HCT116 (cell line): Measurements from ENCODE around the gene ESR1. TPM values are rescaled to one million over a fixed set of nuclear protein-coding genes. Genes with fewer than 3 reads are reported as not detected.

Experiments used
- ATAC-seq: fragments of 200-7000 bp; cut with Tn5 transposase; 2 replicates; pipeline ENCODE4 v1.9.1; 2020; ENCODE audit warnings: mild to moderate bottlenecking, moderate library complexity
- BruUV-seq: library from RNA; stranded (reverse); fragments of 400-500 nt; replicated peaks from 2 replicates; lab custom pipeline; 2021; lab: Mats Ljungman, UMichigan
- CTCF ChIA-PET: fragments of 300-600 bp; sonication (Branson Sonifier 250); formaldehyde crosslinking; loops from one replicate; lab custom pipeline; 2021; ENCODE audit warnings: antibody characterized with exemption; lab: Charles Lee
- POLR2A ChIA-PET: fragments of 300-600, 350-600 bp; sonication (Branson Sonifier 250); formaldehyde crosslinking; loops from one replicate; lab custom pipeline; 2021; ENCODE audit warnings: antibody characterized with exemption; lab: Charles Lee
- RAD21 ChIA-PET, 2 experiments: fragments of 300-600 bp; sonication (Branson Sonifier 250); formaldehyde crosslinking; loops; one replicate each; lab custom pipeline; 2023; ENCODE audit warnings: low total read pairs in 2 of 2; ENCODE audit not compliant: uncharacterized antibody in 2 of 2, unreplicated experiment in 2 of 2, low non-redundant PET in 1 of 2; lab: Charles Lee
- DNase-seq: peaks from one replicate; pipeline ENCODE4 v3.0.0-alpha.2; 2010; ENCODE audit warnings: low read depth, low spot score
- H2AFZ ChIP-seq: fragments of 200-600 bp; shearing (Covaris generic), sonication (generic); 2 replicates; pipeline ENCODE4 v1.6.1; 2017; ENCODE audit warnings: low read depth, mixed run types, mixed read lengths, antibody characterized with exemption, low read length; ENCODE audit not compliant: poor library complexity, severe bottlenecking
- H3K27ac ChIP-seq: 2 replicates; pipeline ENCODE4 v1.5.1; 2012; ENCODE audit warnings: low read depth, low read length
- H3K27me3 ChIP-seq: fragments of 200-600 bp; sonication (generic); 2 replicates; pipeline ENCODE4 v1.6.1; 2016; ENCODE audit warnings: mixed run types, low read length, mixed read lengths; ENCODE audit not compliant: insufficient read depth
- H3K36me3 ChIP-seq, 2 experiments: fragments of 200-500 bp in 1 of 2; fragments of 200-600 bp in 1 of 2; sonication (Bioruptor generic) in 1 of 2; sonication (generic) in 1 of 2; 2 replicates each; pipeline versions ENCODE4 v1.5.1 to v1.6.1; 2014 to 2016; ENCODE audit warnings: low read length in 2 of 2, inconsistent platforms in 1 of 2, mixed read lengths in 1 of 2, mixed run types in 1 of 2; ENCODE audit not compliant: insufficient read depth in 2 of 2, control insufficient read depth in 1 of 2
- H3K4me1 ChIP-seq, 2 experiments: fragments of 200-600 bp in 1 of 2; sonication (generic) in 1 of 2; 2 replicates each; pipeline versions ENCODE4 v1.5.1 to v1.6.1; 2012 to 2017; ENCODE audit warnings: low read length in 2 of 2, inconsistent platforms in 1 of 2, mild to moderate bottlenecking in 1 of 2, mixed read lengths in 1 of 2, mixed run types in 1 of 2, moderate library complexity in 1 of 2; ENCODE audit not compliant: insufficient read depth in 2 of 2, control insufficient read depth in 1 of 2
- H3K4me2 ChIP-seq: fragments of 200-600 bp; sonication (generic); 2 replicates; pipeline ENCODE4 v1.6.1; 2017; ENCODE audit warnings: mixed run types, low read length, mixed read lengths
- H3K4me3 ChIP-seq, 2 experiments: fragments of 200-600 bp in 1 of 2; sonication (generic) in 1 of 2; replicated peaks in 1 of 2; 2 replicates each; pipeline ENCODE4 v1.5.1; 2011 to 2016; ENCODE audit warnings: low read length in 2 of 2, control low read depth in 1 of 2, low read depth in 1 of 2, mild to moderate bottlenecking in 1 of 2, mixed read lengths in 1 of 2, mixed run types in 1 of 2
- H3K79me2 ChIP-seq: fragments of 200-600 bp; sonication (generic); 2 replicates; pipeline ENCODE4 v1.6.1; 2017; ENCODE audit warnings: mild to moderate bottlenecking, mixed run types, low read length, moderate library complexity, mixed read lengths; ENCODE audit not compliant: insufficient read depth
- H3K9ac ChIP-seq: fragments of 200-600 bp; sonication (generic); 2 replicates; pipeline ENCODE4 v1.6.1; 2016; ENCODE audit warnings: low read length, mixed read lengths
- H3K9me2 ChIP-seq: fragments of 200-600 bp; sonication (generic), shearing (Covaris generic); 2 replicates; pipeline ENCODE4 v1.6.1; 2017; ENCODE audit warnings: mixed run types, mild to moderate bottlenecking, moderate library complexity; ENCODE audit not compliant: insufficient read depth
- H3K9me3 ChIP-seq, 2 experiments: fragments of 200-500 bp in 1 of 2; fragments of 200-600 bp in 1 of 2; sonication (Bioruptor generic) in 1 of 2; sonication (generic) in 1 of 2; 2 replicates each; pipeline ENCODE4 v1.6.1; 2014 to 2017; ENCODE audit warnings: low read length in 2 of 2, mixed read lengths in 2 of 2, inconsistent platforms in 1 of 2, low read depth in 1 of 2, mild to moderate bottlenecking in 1 of 2, mixed run types in 1 of 2, moderate library complexity in 1 of 2; ENCODE audit not compliant: control insufficient read depth in 1 of 2, insufficient read depth in 1 of 2
- H4K20me1 ChIP-seq: fragments of 200-600 bp; sonication (generic), shearing (Covaris generic); 2 replicates; pipeline ENCODE4 v1.6.1; 2017; ENCODE audit warnings: mixed run types, mild to moderate bottlenecking, moderate library complexity; ENCODE audit not compliant: insufficient read depth
- CEBPB ChIP-seq: IDR thresholded peaks from 2 replicates; pipeline ENCODE4 v1.6.1; 2012; ENCODE audit warnings: low read depth
- CTCF ChIP-seq, 3 experiments: fragments of 200-600 bp in 1 of 3; sonication (generic) in 1 of 3; IDR thresholded peaks in 2 of 3; conservative IDR thresholded peaks in 1 of 3; 2 replicates each; pipeline ENCODE4 v1.5.1; 2012 to 2017; ENCODE audit warnings: low read depth in 2 of 3, low read length in 2 of 3, antibody characterized with exemption in 1 of 3, borderline replicate concordance in 1 of 3, control low read depth in 1 of 3, mild to moderate bottlenecking in 1 of 3, mixed read lengths in 1 of 3, mixed run types in 1 of 3, moderate library complexity in 1 of 3; ENCODE audit not compliant: insufficient read depth in 1 of 3
- EGR1 ChIP-seq: IDR thresholded peaks from 2 replicates; pipeline ENCODE4 v1.6.1; 2012; ENCODE audit warnings: low read depth
- MAX ChIP-seq: IDR thresholded peaks from 2 replicates; pipeline ENCODE4 v1.6.1; 2012
- POLR2A ChIP-seq: IDR thresholded peaks from 2 replicates; pipeline ENCODE4 v1.7.0; 2011; ENCODE audit warnings: borderline replicate concordance; ENCODE audit not compliant: insufficient read depth, insufficient read length; ENCODE audit errors: extremely low read depth
- RAD21 ChIP-seq: IDR thresholded peaks from 2 replicates; pipeline ENCODE4 v1.6.1; 2012; ENCODE audit warnings: low read depth, mild to moderate bottlenecking
- REST ChIP-seq: IDR thresholded peaks from 2 replicates; pipeline ENCODE4 v1.6.1; 2012; ENCODE audit warnings: low read depth
- SIN3A ChIP-seq: IDR thresholded peaks from 2 replicates; pipeline ENCODE4 v1.6.1; 2012; ENCODE audit warnings: low read depth
- SP1 ChIP-seq: IDR thresholded peaks from 2 replicates; pipeline ENCODE4 v1.6.1; 2012; ENCODE audit warnings: low read depth
- SRF ChIP-seq: IDR thresholded peaks from 2 replicates; pipeline ENCODE4 v1.6.1; 2012; ENCODE audit warnings: low read depth
- YY1 ChIP-seq: IDR thresholded peaks from 2 replicates; pipeline ENCODE4 v1.6.1; 2011; ENCODE audit warnings: low read length, low read depth, moderate library complexity, mild to moderate bottlenecking; ENCODE audit not compliant: insufficient replicate concordance; ENCODE audit errors: extremely low read depth
- intact Hi-C: fragments of 100-400 bp; cut with micrococcal nuclease; formaldehyde crosslinking; loops from 2 replicates; pipeline ENCODE4 v1.10.0; 2022
- total RNA-seq: library from RNA; stranded (reverse); gene quantifications from one replicate; pipeline ENCODE4 v1.2.1, GENCODE V29; 2021; ENCODE audit not compliant: unreplicated experiment

ESR1 gene
- total RNA-seq, 1 experiment from 2014 or later: 0.17 TPM

GRCh38 chr6:151992091-151992490 is 184.6 kb downstream of the ESR1 start:
- no TSS peak for BruUV-seq
- Histone ChIP-seq H4K20me1 (no peaks in the 10 kb centered on the region), H3K4me3 (no peak overlapping the region), H3K9ac (no peak overlapping the region), H3K9me2 (no peaks in the 10 kb centered on the region), H3K4me1 (no peaks in the 10 kb centered on the region), H3K9me3 (no peaks in the 10 kb centered on the region), H2AFZ (no peak overlapping the region), H3K36me3 (no peaks in the 10 kb centered on the region), H3K27ac (no peak overlapping the region), H3K4me2 (no peak overlapping the region), H3K27me3 (no peaks in the 10 kb centered on the region), H3K79me2 (no peaks in the 10 kb centered on the region)
- ChIA-PET RAD21 (no interaction called here), CTCF (no interaction called here), POLR2A (no interaction called here)
- intact Hi-C loops: no loop called here
- DNase-seq (no peak), ATAC-seq (no peak)
- no peak for TF ChIP-seq YY1
- TF ChIP-seq CEBPB: no peak
- no peak for TF ChIP-seq RAD21
- no peak for TF ChIP-seq SRF
- no peak for TF ChIP-seq SIN3A
- no peak for TF ChIP-seq REST
- no peak for TF ChIP-seq EGR1
- TF ChIP-seq MAX: no peak
- TF ChIP-seq SP1: no peak
- no peak for TF ChIP-seq CTCF (IDR thresholded peaks at IDR 0.05 in 2 of 3, conservative IDR thresholded peaks at IDR 0.05 in 1 of 3; ENCODE audit: borderline replicate concordance in 1 of 3, insufficient read depth in 1 of 3, low read depth in 2 of 3, low read length in 2 of 3)
- TF ChIP-seq POLR2A: no peak
